SW480 (cell line): ENCODE measurements around the gene RPL9.
"Not testable (repeated sequence)": the region's sequence is repeated elsewhere in the genome, so short reads cannot be mapped to it uniquely, and the experiment has no call there.

Experiments
- DNase-seq: peaks from one replicate; pipeline ENCODE4 v3.0.0-alpha.2; 2016; ENCODE audit warnings: low spot score

Gene RPL9

DNA sequence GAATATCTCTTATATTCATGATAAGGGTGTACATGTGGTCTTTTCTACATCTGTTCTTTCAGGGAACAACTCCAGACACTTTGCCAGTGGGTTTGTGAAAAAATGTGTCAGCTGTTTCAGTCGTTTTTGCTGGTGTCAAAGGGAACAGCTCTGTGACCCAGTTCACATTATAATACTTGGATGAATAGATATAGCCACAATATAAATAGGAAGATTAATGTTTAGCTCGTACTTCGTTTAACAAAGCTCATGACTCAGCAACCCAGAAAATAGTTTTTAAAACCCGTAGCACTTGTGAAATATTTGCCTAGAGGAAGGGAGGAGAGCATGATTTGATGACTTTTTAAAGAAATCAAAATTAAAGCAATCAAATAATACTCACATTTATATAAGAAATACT is 8.0 kb upstream of the RPL9 start:
- no peak for DNase-seq

GRCh38 chr4:39464886-39465501 is 6.3 kb upstream of the RPL9 start:
- DNase-seq, result peak; percentile 23

- DNase-seq, result not testable (repeated sequence)
Measured at GRCh38 chr4:39458161-39458504, 589 bp downstream of the RPL9 start.

DNA sequence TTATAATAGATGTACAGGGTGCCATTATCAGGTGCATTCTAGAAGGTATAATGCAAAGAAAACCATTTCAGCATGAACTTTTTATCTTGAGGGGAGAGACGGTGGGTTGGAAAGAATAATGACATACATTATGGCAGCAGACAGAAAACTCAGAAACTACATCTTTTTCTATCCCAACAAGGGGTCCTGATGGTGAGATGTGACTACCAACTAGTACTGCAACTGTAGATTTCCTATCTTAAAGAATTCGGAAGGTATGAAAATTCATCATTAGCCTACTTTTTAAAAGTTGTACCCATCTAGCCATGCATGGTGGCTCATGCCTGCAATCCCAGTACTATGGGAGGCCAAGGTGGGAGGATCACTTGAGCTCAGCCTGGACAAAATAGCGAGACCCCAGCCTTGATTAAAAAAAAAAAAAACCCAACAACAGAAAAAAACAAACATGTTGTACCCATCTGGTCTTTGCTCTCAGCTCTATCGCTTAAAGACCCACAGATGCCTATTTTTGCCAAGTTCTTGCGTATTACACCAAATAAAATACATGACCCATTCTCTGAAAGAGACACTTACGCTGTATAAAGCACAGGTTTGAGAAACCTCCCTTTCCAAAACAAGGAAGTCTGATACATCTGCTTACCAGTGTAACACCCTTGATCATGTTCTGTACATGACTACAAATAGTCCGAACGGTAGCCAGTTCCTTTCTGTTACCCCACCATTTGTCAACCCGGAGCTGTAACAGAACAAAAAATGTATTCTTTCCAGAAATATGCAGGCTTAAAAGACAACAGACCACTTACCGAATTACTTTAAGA is 1.6 kb downstream of the RPL9 start:
- DNase-seq, result no peak

DNA sequence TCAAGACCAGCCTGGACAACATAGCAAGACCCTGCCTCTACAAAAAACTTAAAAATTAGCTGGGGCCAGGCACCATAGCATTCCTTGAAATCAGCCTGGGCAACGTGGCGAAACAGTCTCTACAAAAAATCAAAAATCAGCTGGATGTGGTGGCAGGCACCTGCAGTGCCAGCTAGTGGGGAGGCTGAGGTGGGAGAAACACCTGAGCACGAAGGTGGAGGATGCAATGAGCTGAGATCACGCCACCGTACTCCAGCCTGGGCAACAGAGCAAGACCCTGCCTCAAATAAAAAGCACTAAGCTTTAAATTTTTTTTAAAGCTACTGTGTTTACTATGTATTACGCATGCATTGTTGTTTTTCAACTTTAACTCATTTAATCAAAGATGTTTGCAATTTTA is 3.2 kb downstream of the RPL9 start:
- DNase-seq, result no peak

DNA sequence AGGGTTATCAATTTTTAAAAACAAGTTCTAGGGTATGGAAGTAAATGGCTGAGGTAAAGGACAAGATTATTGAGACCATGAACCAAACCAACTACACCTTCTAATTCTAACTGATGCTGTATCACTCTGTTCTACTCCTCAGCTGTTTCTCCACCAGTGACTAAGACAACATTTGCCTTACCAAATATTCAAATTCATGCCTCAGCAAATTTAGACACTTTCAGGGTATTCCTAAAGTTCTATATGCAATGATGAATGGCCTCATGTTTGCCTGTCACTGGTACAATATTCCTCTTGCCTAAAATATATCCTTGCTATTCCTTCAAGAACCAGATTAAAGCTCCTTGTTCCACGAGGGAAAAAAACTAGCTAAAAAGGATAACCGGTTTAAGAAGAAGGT is 5.0 kb downstream of the RPL9 start:
- DNase-seq, result no peak

DNA sequence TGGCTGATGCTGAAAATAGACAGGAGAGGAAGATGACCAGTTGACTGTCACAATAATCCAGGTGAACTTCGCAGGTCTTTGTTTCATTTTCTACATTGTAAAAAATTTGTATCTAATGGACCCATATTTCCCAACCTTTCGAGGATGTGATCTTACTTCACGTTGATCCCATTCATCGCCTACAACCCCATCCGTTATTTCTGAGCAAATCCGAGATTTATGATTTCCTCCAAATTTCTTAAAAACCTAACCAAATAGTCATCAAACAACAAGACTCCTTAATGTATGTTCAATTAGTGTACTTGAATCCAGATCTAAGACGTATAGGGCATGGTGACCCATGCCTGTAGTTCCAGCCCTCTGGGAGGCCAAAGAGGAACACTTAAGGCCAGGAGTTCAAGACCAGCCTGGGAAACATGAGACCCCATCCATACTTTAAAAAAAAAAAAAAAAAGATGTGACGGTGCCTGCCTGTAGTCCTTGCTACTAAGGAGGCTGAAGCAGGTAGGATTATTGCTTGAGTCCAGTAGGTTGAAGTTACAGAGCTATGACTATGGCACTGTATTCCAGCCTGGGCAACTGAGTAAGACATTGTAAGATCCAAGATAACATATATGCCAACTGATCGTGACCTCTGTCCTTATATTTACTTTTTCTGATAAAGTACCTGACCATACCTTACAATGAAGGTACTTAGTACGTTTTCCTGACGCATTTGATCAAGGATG is 5.7 kb downstream of the RPL9 start:
- DNase-seq, result no peak

DNA sequence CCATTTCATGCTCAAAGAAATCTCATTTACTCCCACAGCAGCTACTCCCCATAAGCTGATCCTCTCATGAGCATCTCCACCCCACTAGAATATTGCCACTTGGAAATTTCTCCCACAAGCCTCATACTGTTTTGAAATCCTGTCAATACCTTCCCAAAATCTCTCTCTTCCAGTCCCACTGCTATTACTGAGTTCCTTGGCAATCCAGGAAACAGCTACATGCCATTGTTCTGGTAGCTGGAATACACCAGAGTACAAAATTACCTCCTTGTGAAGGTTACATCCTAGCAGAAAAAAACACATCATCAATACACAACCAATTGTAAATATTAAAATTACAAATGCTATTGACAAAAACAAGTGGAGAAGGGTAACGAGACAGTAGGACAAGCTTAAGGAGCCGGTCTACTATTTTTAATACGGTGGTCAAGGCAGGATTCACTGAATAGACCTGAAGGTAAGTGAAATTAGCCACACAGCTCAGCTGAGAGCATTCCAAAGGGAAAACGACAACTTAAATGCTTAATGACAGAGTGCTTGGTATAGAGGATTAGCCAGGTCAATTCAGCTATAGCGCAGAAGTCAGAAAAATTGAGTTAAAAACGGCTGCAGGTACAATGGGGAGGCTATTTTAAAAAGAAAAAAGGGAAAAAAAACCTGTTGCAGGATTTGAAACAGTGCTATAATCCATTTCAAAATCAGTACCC is 6.4 kb downstream of the RPL9 start:
- no peak for DNase-seq

DNA sequence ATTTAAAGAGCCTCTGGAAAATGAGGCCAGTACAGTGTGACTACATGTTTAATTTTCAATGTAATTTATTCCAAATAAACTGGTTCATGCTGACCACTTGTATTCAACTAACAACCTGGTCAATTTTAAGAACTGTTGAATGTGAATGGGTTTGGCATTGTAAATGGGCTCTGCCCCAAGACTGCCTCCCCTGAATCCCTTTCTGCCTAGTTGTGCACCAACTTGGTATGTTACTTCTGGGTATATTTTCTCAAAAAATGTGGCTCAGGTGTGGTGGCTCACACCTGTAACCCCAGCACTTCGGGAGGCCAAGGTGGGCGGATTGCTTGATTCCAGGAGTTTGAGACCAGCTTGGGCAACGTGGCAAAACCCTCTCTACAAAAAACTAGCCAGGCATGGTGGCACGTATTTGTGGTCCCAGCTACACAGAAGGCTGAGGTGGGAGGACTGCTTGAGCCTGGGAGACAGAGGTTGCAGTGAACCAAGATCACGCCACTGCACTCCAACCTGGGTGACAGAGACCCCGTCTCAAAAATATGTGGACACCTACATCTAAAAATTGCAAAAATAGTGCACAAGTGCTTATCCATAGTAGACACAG is 7.2 kb downstream of the RPL9 start:
- DNase-seq, result no peak

DNA sequence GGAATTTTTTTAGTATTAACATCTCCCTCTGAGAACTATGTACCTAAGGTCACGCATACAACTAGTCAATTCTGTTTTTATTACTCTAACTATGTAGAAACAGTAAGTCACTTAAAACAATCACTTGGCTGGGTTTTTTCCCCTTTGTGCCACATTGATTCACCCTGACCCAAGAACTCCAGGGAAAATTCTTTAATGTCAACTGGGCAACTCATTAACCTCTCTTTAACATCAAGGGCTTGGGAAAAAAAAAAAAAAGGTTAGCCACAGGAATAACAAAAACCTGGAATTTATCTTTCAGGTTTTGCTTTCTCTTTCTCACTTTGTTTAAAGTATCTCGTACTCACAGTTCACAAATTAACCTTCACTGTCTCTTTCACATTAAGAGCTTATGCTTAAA is 8.1 kb downstream of the RPL9 start:
- DNase-seq, result no peak

- DNase-seq, result no peak
Measured at GRCh38 chr4:39446842-39447573, 11.7 kb downstream of the RPL9 start.

DNA sequence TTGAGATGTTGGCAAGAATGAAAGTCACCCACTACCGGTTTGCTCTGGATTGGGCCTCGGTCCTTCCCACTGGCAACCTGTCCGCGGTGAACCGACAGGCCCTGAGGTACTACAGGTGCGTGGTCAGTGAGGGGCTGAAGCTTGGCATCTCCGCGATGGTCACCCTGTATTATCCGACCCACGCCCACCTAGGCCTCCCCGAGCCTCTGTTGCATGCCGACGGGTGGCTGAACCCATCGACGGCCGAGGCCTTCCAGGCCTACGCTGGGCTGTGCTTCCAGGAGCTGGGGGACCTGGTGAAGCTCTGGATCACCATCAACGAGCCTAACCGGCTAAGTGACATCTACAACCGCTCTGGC is 12.3 kb downstream of the RPL9 start:
- no peak for DNase-seq

DNA sequence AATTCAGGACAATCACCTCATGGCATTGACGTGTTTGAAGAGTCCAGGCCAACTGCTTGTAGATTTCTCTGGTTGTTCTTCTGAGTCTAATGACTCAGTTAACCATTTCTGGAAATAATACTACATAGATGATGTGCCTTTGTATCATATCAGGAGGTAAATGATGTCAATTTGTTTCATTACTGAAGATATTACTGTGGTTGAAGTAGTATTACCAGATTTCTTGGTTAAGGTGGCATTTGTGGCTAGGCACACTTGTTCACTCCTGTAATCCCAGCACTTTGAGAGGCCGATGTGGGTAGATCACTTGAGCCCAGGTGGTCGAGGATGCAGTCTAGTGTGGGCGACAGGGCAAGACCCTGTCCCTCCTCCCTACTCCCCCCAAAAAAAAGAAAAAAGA is 15.7 kb downstream of the RPL9 start:
- no peak for DNase-seq

- no peak for DNase-seq
Measured at GRCh38 chr4:39441593-39441992, 17.1 kb downstream of the RPL9 start.

- no peak for DNase-seq
Measured at GRCh38 chr4:39435659-39436563, 22.8 kb downstream of the RPL9 start.

DNA sequence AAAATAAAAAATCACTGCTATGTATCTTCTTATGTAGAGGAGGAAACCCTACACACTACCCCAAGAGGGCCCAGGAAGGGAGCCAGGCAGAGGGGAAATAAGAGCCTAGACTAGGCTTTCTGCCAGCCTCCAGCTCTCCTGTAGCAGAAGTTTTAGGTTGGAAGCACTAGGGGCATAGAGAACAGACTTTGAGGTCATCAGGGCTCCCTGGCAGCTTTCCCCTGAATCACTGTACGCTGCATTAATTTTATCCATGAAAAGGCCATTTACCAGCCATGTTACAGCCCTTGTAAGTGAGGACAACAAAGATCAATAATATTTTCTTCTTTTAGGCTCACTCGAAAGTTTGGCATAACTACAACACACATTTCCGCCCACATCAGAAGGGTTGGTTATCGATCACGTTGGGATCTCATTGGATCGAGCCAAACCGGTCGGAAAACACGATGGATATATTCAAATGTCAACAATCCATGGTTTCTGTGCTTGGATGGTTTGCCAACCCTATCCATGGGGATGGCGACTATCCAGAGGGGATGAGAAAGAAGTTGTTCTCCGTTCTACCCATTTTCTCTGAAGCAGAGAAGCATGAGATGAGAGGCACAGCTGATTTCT is 24.7 kb downstream of the RPL9 start:
- no peak for DNase-seq

GRCh38 chr4:39429476-39430334 is 29.0 kb downstream of the RPL9 start:
- DNase-seq, result no peak

GRCh38 chr4:39427520-39428114 is 31.1 kb downstream of the RPL9 start:
- no peak for DNase-seq

- DNase-seq, result no peak
Measured at GRCh38 chr4:39426728-39427127, 32.0 kb downstream of the RPL9 start.
